Measurements from ENCODE around the gene GIMAP8. TPM values are rescaled to one million over a fixed set of nuclear protein-coding genes. Genes with fewer than 3 reads are reported as not detected.
"Not testable (repeated sequence)": the region's sequence is repeated elsewhere in the genome, so short reads cannot be mapped to it uniquely, and the experiment has no call there.

The GIMAP8 gene
- total RNA-seq, 1 experiment from 2014 or later: not detected

- DNase-seq (ENCODE audit: low spot score): no peak
Observed at GRCh38 chr7:150513758-150514157, 63.3 kb downstream of the GIMAP8 start.

- peak; percentile 10 for DNase-seq (ENCODE audit: low spot score)
Observed at GRCh38 chr7:150514748-150515222, 64.4 kb downstream of the GIMAP8 start, which contains the start of gene GIMAP7. Gene GIMAP7, plus strand, starts transcription at chr7:150514872. Its CDS starts 5,103 bp downstream, at chr7:150519975.

DNA sequence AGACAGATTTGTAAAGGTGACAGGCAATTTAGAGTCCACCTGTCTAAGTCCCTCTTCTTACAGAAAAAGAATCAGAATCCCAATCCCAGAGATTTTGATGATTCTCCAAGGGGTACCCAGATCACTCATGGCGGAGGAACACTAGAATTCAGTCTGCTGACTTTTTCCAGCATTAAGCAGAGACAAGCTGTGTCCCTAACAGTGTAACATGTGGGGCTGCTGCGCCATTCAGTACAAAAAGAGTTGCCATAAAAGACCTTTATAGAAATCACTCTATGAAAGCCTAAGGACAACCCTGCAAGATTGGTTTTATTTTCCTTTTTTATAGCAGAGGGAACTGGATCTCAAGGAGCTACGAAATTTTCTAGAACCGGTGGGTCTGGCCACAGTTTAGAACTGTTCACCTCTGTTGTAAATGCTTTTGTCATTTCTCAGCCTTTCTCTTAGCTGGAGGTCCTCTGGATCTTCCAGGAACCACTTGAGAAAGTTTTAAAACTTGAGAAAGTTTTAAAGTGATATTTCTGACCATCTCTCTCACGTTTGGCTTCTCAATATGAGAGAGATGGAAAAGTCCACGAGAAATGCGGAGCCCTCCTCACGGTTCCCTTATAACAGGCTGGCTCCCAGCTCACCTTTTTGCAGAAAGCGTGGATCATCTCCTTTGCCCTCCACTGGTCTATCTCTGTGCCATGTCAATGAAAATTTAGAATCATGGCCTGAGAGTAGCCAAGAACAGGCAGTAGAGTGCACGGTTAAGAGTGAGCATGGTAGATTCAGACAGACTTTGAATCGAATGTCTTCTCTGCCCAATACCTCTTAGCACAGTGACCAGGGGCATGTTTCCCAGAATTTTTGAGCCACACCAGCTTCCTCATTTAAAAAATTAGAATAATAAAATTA, 65.1 kb downstream of the GIMAP8 start:
- no peak for DNase-seq (ENCODE audit: low spot score)

GRCh38 chr7:150516956-150517745, 66.7 kb downstream of the GIMAP8 start:
- DNase-seq (ENCODE audit: low spot score): no peak

DNA sequence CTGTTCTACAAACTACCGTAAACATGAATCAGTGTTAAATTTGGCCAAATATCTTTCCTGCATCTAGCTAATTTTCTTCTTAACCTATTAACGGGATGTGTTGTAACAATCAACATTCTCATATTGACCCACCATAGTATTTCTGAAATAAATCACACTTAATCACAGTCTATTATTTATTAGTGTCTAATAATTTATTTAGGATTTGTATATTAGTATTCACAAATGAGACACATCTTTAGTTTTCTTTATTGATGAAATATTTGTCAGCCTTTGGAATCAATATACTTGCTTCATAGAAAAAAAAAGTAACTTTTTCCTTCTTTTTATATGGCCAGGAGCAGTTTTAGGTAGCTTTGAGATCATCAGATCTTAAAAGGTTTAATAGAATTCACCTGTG, 68.9 kb downstream of the GIMAP8 start:
- no peak for DNase-seq (ENCODE audit: low spot score)

- DNase-seq (ENCODE audit: low spot score): no peak
Observed at GRCh38 chr7:150520145-150520544, 69.7 kb downstream of the GIMAP8 start.

GRCh38 chr7:150522931-150523330, 72.5 kb downstream of the GIMAP8 start:
- DNase-seq (ENCODE audit: low spot score): not testable (repeated sequence)

GRCh38 chr7:150524018-150524417, 73.6 kb downstream of the GIMAP8 start:
- no peak for DNase-seq (ENCODE audit: low spot score)

Other genes with a start within 250 kb of the GIMAP8 start
- gene LRRC61, start 127.3 kb upstream of the GIMAP8 start, total RNA-seq (2014; rRNA removed; shearing (Covaris generic)): 74.3 and 76.1 TPM in 2 replicates
- 37.7 and 45.9 TPM in 2 replicates for gene ACTR3C, start 127.1 kb upstream of the GIMAP8 start, total RNA-seq (2014; rRNA removed; shearing (Covaris generic))
- 10.5 and 12.6 TPM in 2 replicates for gene RARRES2, start 109.0 kb upstream of the GIMAP8 start, total RNA-seq (2014; rRNA removed; shearing (Covaris generic))
- 420 and 443 TPM in 2 replicates for gene REPIN1, start 81.8 kb upstream of the GIMAP8 start, total RNA-seq (2014; rRNA removed; shearing (Covaris generic))
- 9.9 and 10.7 TPM in 2 replicates for gene ZNF775, start 71.3 kb upstream of the GIMAP8 start, total RNA-seq (2014; rRNA removed; shearing (Covaris generic))
- not detected in 2 replicates for gene GIMAP7, start 64.2 kb downstream of the GIMAP8 start, total RNA-seq (2014; rRNA removed; shearing (Covaris generic))
- gene GIMAP4, start 116.8 kb downstream of the GIMAP8 start, total RNA-seq (2014; rRNA removed; shearing (Covaris generic)): not detected in 2 replicates
- gene GIMAP6, start 181.8 kb downstream of the GIMAP8 start, total RNA-seq (2014; rRNA removed; shearing (Covaris generic)): not detected in 2 replicates
- not detected in 2 replicates for gene GIMAP2, start 235.1 kb downstream of the GIMAP8 start, total RNA-seq (2014; rRNA removed; shearing (Covaris generic))